HG03354 (cell line): ENCODE results near the gene ZC3H4.
"Not testable (repeated sequence)": the region's sequence is repeated elsewhere in the genome, so short reads cannot be mapped to it uniquely, and the experiment has no call there.

Source experiments
- ATAC-seq: cut with Tn5 transposase; IDR thresholded peaks from one replicate; pipeline ENCODE4 v1.9.1; 2021; ENCODE audit warnings: mild to moderate bottlenecking; ENCODE audit not compliant: unreplicated experiment, poor library complexity, severe bottlenecking

Gene ZC3H4

GRCh38 chr19:47093841-47094240 is 19.7 kb downstream of the ZC3H4 start:
- no peak for ATAC-seq

- ATAC-seq: no peak
These were observed 20.3 kb downstream of the ZC3H4 start for GRCh38 chr19:47093254-47093653.

GRCh38 chr19:47089767-47090350 is 23.7 kb downstream of the ZC3H4 start:
- no peak for ATAC-seq

GRCh38 chr19:47086280-47086679 is 27.3 kb downstream of the ZC3H4 start:
- ATAC-seq: no peak

- ATAC-seq: no peak
These were observed 28.6 kb downstream of the ZC3H4 start for GRCh38 chr19:47084879-47085439.

- ATAC-seq: no peak
These were observed 31.1 kb downstream of the ZC3H4 start for GRCh38 chr19:47082493-47082892.

- ATAC-seq: no peak
These were observed 32.5 kb downstream of the ZC3H4 start for GRCh38 chr19:47081095-47081494.

- ATAC-seq: not testable (repeated sequence)
These were observed 35.2 kb downstream of the ZC3H4 start for GRCh38 chr19:47078351-47078750.

GRCh38 chr19:47075941-47076340 is 37.6 kb downstream of the ZC3H4 start:
- no peak for ATAC-seq

- ATAC-seq: no peak
These were observed 38.3 kb downstream of the ZC3H4 start for GRCh38 chr19:47075179-47075810.

- no peak for ATAC-seq
These were observed 39.0 kb downstream of the ZC3H4 start for GRCh38 chr19:47074621-47075020.

- no peak for ATAC-seq
These were observed 40.0 kb downstream of the ZC3H4 start for GRCh38 chr19:47073574-47073973.

- ATAC-seq: no peak
These were observed 41.3 kb downstream of the ZC3H4 start for GRCh38 chr19:47072323-47072722.

GRCh38 chr19:47071731-47072130 is 41.8 kb downstream of the ZC3H4 start:
- ATAC-seq: no peak

GRCh38 chr19:47070756-47071155 is 42.8 kb downstream of the ZC3H4 start:
- ATAC-seq: no peak

- no peak for ATAC-seq
These were observed 43.8 kb downstream of the ZC3H4 start for GRCh38 chr19:47069795-47070194.

- ATAC-seq: no peak
These were observed 44.6 kb downstream of the ZC3H4 start for GRCh38 chr19:47068876-47069406.

- no peak for ATAC-seq
These were observed 45.3 kb downstream of the ZC3H4 start for GRCh38 chr19:47068246-47068645.

GRCh38 chr19:47067215-47067847 is 46.2 kb downstream of the ZC3H4 start:
- no peak for ATAC-seq

- ATAC-seq: no peak
These were observed 47.0 kb downstream of the ZC3H4 start for GRCh38 chr19:47066376-47067214.
